Endothelial cell of umbilical vein (primary cell): Measurements from ENCODE around the gene NR3C2. TPM values are rescaled to one million over a fixed set of nuclear protein-coding genes. Genes with fewer than 3 reads are reported as not detected.

ENCODE experiments used
- BruUV-seq: library from RNA; stranded (reverse); fragments of 400-500 nt; replicated peaks from 2 replicates; lab custom pipeline; 2021; lab: Mats Ljungman, UMichigan
- CTCF ChIA-PET: fragments of 300-600, 350-600 bp; sonication (Branson Sonifier 250); formaldehyde crosslinking; loops from one replicate; lab custom pipeline; 2021; ENCODE audit warnings: antibody characterized with exemption, inconsistent platforms; lab: Charles Lee
- POLR2A ChIA-PET: fragments of 300-600, 350-600 bp; sonication (Branson Sonifier 250); formaldehyde crosslinking; loops from one replicate; lab custom pipeline; 2021; ENCODE audit warnings: antibody characterized with exemption, inconsistent platforms; lab: Charles Lee
- DNase-seq: peaks from one replicate; pipeline ENCODE4 v3.0.0-alpha.2; 2011; ENCODE audit warnings: low read depth, low spot score
- FAIRE-seq: peaks from 2 replicates; lab custom pipeline; 2011; peaks lifted over from hg19 to GRCh38; lab: Jason Lieb, UNC
- H2AFZ ChIP-seq: 2 replicates; pipeline ENCODE4 v1.6.0; 2012; ENCODE audit warnings: low read depth, low read length, control low read depth, inconsistent platforms
- H3K27ac ChIP-seq: 2 replicates; pipeline ENCODE4 v1.5.1; 2011; ENCODE audit warnings: low read depth, mild to moderate bottlenecking, control low read depth, low read length, moderate library complexity; ENCODE audit not compliant: insufficient read depth
- H3K27me3 ChIP-seq, 2 experiments: 2 replicates each; pipeline versions ENCODE4 v1.6.0 to v1.6.1; 2011; ENCODE audit warnings: low read length in 2 of 2, mixed read lengths in 1 of 2; ENCODE audit not compliant: control insufficient read depth in 2 of 2, insufficient read depth in 2 of 2
- H3K36me3 ChIP-seq, 2 experiments: 2 replicates in 1 of 2; 3 replicates in 1 of 2; pipeline ENCODE4 v1.5.1; 2011; ENCODE audit warnings: low read length in 2 of 2, mild to moderate bottlenecking in 1 of 2, moderate library complexity in 1 of 2; ENCODE audit not compliant: control insufficient read depth in 2 of 2, insufficient read depth in 2 of 2; ENCODE audit errors: extremely low read depth in 1 of 2
- H3K4me1 ChIP-seq: 3 replicates; pipeline ENCODE4 v1.5.1; 2011; ENCODE audit warnings: mild to moderate bottlenecking, low read length; ENCODE audit not compliant: control insufficient read depth, insufficient read depth; ENCODE audit errors: extremely low read depth
- H3K4me2 ChIP-seq: 2 replicates; pipeline ENCODE4 v1.6.1; 2011; ENCODE audit warnings: low read length, control low read depth, mixed read lengths; ENCODE audit not compliant: insufficient read depth
- H3K4me3 ChIP-seq, 3 experiments: fragments of 200-600 bp in 1 of 3; sonication (generic), shearing (Covaris generic) in 1 of 3; replicated peaks in 1 of 3; 2 replicates each; pipeline ENCODE4 v1.5.1; 2011 to 2016; ENCODE audit warnings: control low read depth in 3 of 3, low read length in 3 of 3, mild to moderate bottlenecking in 2 of 3, inconsistent platforms in 1 of 3, low read depth in 1 of 3, moderate library complexity in 1 of 3; ENCODE audit not compliant: insufficient read depth in 1 of 3
- H3K79me2 ChIP-seq: 2 replicates; pipeline ENCODE4 v1.6.0; 2012; ENCODE audit warnings: low read length, inconsistent platforms; ENCODE audit not compliant: control insufficient read depth, insufficient read depth
- H3K9ac ChIP-seq: replicated peaks from 2 replicates; pipeline ENCODE3; 2011; ENCODE audit warnings: low read length, control low read depth; ENCODE audit not compliant: insufficient read depth; ENCODE audit errors: extremely low read depth
- H3K9me1 ChIP-seq: replicated peaks from 3 replicates; pipeline ENCODE4 v1.6.0; 2011; ENCODE audit warnings: mild to moderate bottlenecking, low read length; ENCODE audit not compliant: control insufficient read depth, insufficient read depth; ENCODE audit errors: extremely low read depth
- H3K9me3 ChIP-seq: replicated peaks from 2 replicates; pipeline ENCODE4 v1.5.1; 2012; ENCODE audit warnings: low read length, inconsistent platforms; ENCODE audit not compliant: control insufficient read depth, insufficient read depth
- H4K20me1 ChIP-seq: replicated peaks from 2 replicates; pipeline ENCODE3; 2011; ENCODE audit warnings: mild to moderate bottlenecking, low read length; ENCODE audit not compliant: control insufficient read depth, insufficient read depth; ENCODE audit errors: extremely low read depth
- CTCF ChIP-seq, 2 donors: IDR thresholded peaks; 1 replicate in 1 of 2; 2 replicates in 1 of 2; pipeline ENCODE4 v1.5.1; 2011; ENCODE audit warnings: low read length in 2 of 2, mild to moderate bottlenecking in 2 of 2, moderate library complexity in 2 of 2, control low read depth in 1 of 2, inconsistent platforms in 1 of 2, low read depth in 1 of 2; ENCODE audit not compliant: insufficient read depth in 1 of 2; ENCODE audit errors: extremely low read depth in 1 of 2
- EZH2 ChIP-seq: IDR thresholded peaks from 2 replicates; pipeline ENCODE4 v1.6.1; 2012; ENCODE audit warnings: borderline replicate concordance, low read depth, mild to moderate bottlenecking, moderate library complexity, low read length, inconsistent platforms; ENCODE audit not compliant: severe bottlenecking
- FOS ChIP-seq: IDR thresholded peaks from 2 replicates; pipeline ENCODE4 v1.6.1; 2011; ENCODE audit warnings: mild to moderate bottlenecking, low read length, moderate library complexity, borderline replicate concordance; ENCODE audit not compliant: insufficient read depth
- GATA2 ChIP-seq: IDR thresholded peaks from 2 replicates; pipeline ENCODE4 v1.7.0; 2011; ENCODE audit warnings: low read depth, mild to moderate bottlenecking, moderate library complexity, mixed read lengths, low read length; ENCODE audit not compliant: insufficient read length, insufficient read depth
- JUN ChIP-seq: IDR thresholded peaks from 2 replicates; pipeline ENCODE4 v1.6.1; 2011; ENCODE audit warnings: borderline replicate concordance, low read depth; ENCODE audit not compliant: insufficient read length, insufficient read depth
- MAX ChIP-seq: IDR thresholded peaks from 2 replicates; pipeline ENCODE4 v1.6.1; 2011; ENCODE audit not compliant: insufficient read depth, insufficient read length
- MYC ChIP-seq: IDR thresholded peaks from one replicate; pipeline ENCODE4 v1.6.1; 2011; ENCODE audit warnings: mild to moderate bottlenecking, low read depth, low read length
- POLR2A ChIP-seq: IDR thresholded peaks from 2 replicates; pipeline ENCODE4 v1.6.1; 2012; ENCODE audit warnings: low read depth, mild to moderate bottlenecking, control low read depth, low read length
- POLR2AphosphoS5 ChIP-seq: IDR thresholded peaks from 2 replicates; pipeline ENCODE4 v1.6.1; 2012; ENCODE audit warnings: low read depth, mild to moderate bottlenecking, control low read depth, low read length, moderate library complexity; ENCODE audit not compliant: insufficient read depth
- dilution Hi-C: fragments of 300-500 bp; cut with MboI; formaldehyde crosslinking; loops from one replicate; pipeline ENCODE4 v1.15.0; 2019; ENCODE audit warnings: low sequenced_read_pairs; ENCODE audit not compliant: extremely low pct_ligation_motif_present
- intact Hi-C: fragments of 100-400 bp; cut with micrococcal nuclease; formaldehyde crosslinking; loops from one replicate; pipeline ENCODE4 v1.10.0; 2022
- polyA plus RNA-seq, 4 experiments: library from polyadenylated mRNA; depleted of rRNA in 3 of 4; stranded (reverse) in 3 of 4; unstranded in 1 of 4; fragments of >200 nt; gene quantifications; 2 replicates each; pipeline versions ENCODE4 v1.2.1 to v1.2.3, GENCODE V29; 2011 to 2012; ENCODE audit warnings: missing spikeins in 1 of 4
- total RNA-seq: library from RNA; stranded (reverse); gene quantifications from 2 replicates; pipeline ENCODE4 v1.2.3, GENCODE V29; 2021

NR3C2 gene
- total and polyA plus RNA-seq, 2 donors (not counting 3 experiments of a cell fraction or from before 2014, with no cell fraction given): 4.8 to 16.4 TPM

GRCh38 chr4:148295642-148296041 is 146.6 kb downstream of the NR3C2 start:
- H2AFZ ChIP-seq: no peak overlapping the region
- H3K9ac ChIP-seq: no peak overlapping the region
- H3K4me2 ChIP-seq: no peak overlapping the region
- no peaks in the 10 kb centered on the region for H3K9me3 ChIP-seq
- no peak overlapping the region for H3K4me3 ChIP-seq
- no peak for TF ChIP-seq CTCF (IDR thresholded peaks at IDR 0.05; ENCODE audit: extremely low read depth in 1 of 2, insufficient read depth in 1 of 2, low read depth in 1 of 2, low read length in 2 of 2)
- TF ChIP-seq EZH2: no peak
- no peak for TF ChIP-seq JUN
- no peak for TF ChIP-seq MAX
- no peak for TF ChIP-seq POLR2A
- TF ChIP-seq FOS: no peak
- no peak for TF ChIP-seq POLR2AphosphoS5
- TF ChIP-seq GATA2: no peak
- TF ChIP-seq MYC: no peak
- ChIA-PET CTCF (interaction anchor here (0.7 kb wide), 2 partner anchors 9 to 1092 kb away, joined by 3 to 5 read pairs; no protein-coding TSS in a partner anchor), POLR2A (no interaction called here)
- H4K20me1 ChIP-seq: no peaks in the 10 kb centered on the region
- intact Hi-C loops: no loop called here
- dilution Hi-C loops: no loop called here
- no peaks in the 10 kb centered on the region for H3K9me1 ChIP-seq
- H3K4me1 ChIP-seq: no peaks in the 10 kb centered on the region
- no peaks in the 10 kb centered on the region for H3K27me3 ChIP-seq
- H3K36me3 ChIP-seq: no peaks in the 10 kb centered on the region
- DNase-seq (no peak), FAIRE-seq (no peak)
- no TSS peak for BruUV-seq
- no peak overlapping the region for H3K27ac ChIP-seq
- no peaks in the 10 kb centered on the region for H3K79me2 ChIP-seq
